ENCODE results near the gene MMP7. TPM values are rescaled to one million over a fixed set of nuclear protein-coding genes. Genes with fewer than 3 reads are reported as not detected.

MMP7 gene
- total and polyA plus RNA-seq, 2 experiments from 2014 or later: not detected

DNA sequence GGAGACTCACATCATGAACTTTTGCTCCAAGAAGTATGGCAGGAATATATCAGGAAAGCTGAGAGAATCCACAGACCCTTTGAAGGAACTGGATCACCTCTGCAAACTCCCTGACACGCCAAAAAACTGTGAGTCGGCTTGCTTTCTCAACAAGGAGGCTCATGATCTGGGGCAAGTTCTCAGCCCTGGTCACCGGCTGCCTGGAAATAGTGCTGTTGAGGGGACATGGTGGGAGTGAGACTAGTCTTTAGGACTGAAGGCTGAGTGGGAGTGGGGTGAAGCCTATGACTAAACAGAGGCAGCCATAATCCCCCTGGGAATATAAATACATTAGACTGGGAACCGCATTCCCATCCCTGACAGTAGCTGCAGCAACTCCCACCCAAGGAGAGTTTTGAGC, 8.4 kb upstream of the MMP7 start:
- H3K27me3 Mint-ChIP-seq (ENCODE audit: insufficient read depth, low read depth, poor library complexity): peaks cover 3% of the 10 kb centered on the region
- no peak for ATAC-seq
- H3K9me3 Mint-ChIP-seq: no peaks in the 10 kb centered on the region

More for the DNA sequence above, 8.4 kb upstream of the MMP7 start:
- Histone ChIP-seq H3K79me2 (replicated peaks; ENCODE audit: insufficient read depth) (no peaks in the 10 kb centered on the region), H3K9me2 (ENCODE audit: insufficient read depth) (no peaks in the 10 kb centered on the region), H4K20me1 (replicated peaks; ENCODE audit: insufficient read depth) (no peaks in the 10 kb centered on the region), H3K27ac (ENCODE audit: low read depth) (no peak overlapping the region), H3K36me3 (ENCODE audit: insufficient read depth) (no peaks in the 10 kb centered on the region), H3F3A (replicated peaks; ENCODE audit: low read depth) (no peaks in the 10 kb centered on the region), H2AFZ (0 out of 2 replicates have a peak overlapping the region, but pooled peaks have one; percentile 67), H3K4me3 (no peak overlapping the region), H3K4me2 (no peak overlapping the region), H3K27me3 (ENCODE audit: insufficient read depth) (no peaks in the 10 kb centered on the region), H3K4me1 (ENCODE audit: insufficient read depth) (no peaks in the 10 kb centered on the region)
- Mint-ChIP-seq H3K27ac (no peak overlapping the region), H3K36me3 (ENCODE audit: low read depth) (no peaks in the 10 kb centered on the region), H3K4me1 (peaks cover 3% of the 10 kb centered on the region; the same call in 1 of the 3 replicates), H3K4me3 (no peak overlapping the region)
- TF ChIP-seq ETS1 (IDR thresholded peaks at IDR 0.05) (no peak), REST (IDR thresholded peaks at IDR 0.05; ENCODE audit: unreplicated experiment) (no peak), EZH2 (IDR thresholded peaks at IDR 0.05; ENCODE audit: low read depth, unreplicated experiment) (no peak), ZNF331 (CRISPR knock-in tag; IDR thresholded peaks at IDR 0.05; ENCODE audit: low read depth) (no peak), JUNB (IDR thresholded peaks at IDR 0.05; ENCODE audit: unreplicated experiment) (no peak), STAT1 (IDR thresholded peaks at IDR 0.05; ENCODE audit: unreplicated experiment) (no peak), NANOG (IDR thresholded peaks at IDR 0.05; ENCODE audit: borderline replicate concordance) (no peak), EZH2phosphoT487 (IDR thresholded peaks at IDR 0.05; ENCODE audit: unreplicated experiment) (no peak), ZNF462 (CRISPR knock-in tag; IDR thresholded peaks at IDR 0.05) (no peak), CREB1 (CRISPR knock-in tag; IDR thresholded peaks at IDR 0.05; ENCODE audit: low read depth) (no peak), ZNF114 (CRISPR knock-in tag; IDR thresholded peaks at IDR 0.05) (no peak), POLR2AphosphoS5 (IDR thresholded peaks at IDR 0.05; ENCODE audit: low read depth) (no peak)
- TF ChIP-seq, protein P1, sequence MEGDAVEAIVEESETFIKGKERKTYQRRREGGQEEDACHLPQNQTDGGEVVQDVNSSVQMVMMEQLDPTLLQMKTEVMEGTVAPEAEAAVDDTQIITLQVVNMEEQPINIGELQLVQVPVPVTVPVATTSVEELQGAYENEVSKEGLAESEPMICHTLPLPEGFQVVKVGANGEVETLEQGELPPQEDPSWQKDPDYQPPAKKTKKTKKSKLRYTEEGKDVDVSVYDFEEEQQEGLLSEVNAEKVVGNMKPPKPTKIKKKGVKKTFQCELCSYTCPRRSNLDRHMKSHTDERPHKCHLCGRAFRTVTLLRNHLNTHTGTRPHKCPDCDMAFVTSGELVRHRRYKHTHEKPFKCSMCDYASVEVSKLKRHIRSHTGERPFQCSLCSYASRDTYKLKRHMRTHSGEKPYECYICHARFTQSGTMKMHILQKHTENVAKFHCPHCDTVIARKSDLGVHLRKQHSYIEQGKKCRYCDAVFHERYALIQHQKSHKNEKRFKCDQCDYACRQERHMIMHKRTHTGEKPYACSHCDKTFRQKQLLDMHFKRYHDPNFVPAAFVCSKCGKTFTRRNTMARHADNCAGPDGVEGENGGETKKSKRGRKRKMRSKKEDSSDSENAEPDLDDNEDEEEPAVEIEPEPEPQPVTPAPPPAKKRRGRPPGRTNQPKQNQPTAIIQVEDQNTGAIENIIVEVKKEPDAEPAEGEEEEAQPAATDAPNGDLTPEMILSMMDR (conservative IDR thresholded peaks at IDR 0.05; ENCODE audit: low read depth in 2 of 2): no peak
- DNase-seq (ENCODE audit: low spot score): no peak

Data from GM23338 (cell line).